SK-N-SH treated with all-trans-retinoic acid at 6 μM for 48 hours (cell line): ENCODE measurements around the gene GRB2.

Source experiments
- ATAC-seq: fragments of 200-7000 bp; cut with Tn5 transposase; 3 replicates; pipeline ENCODE4 v1.9.1; 2020; ENCODE audit warnings: mild to moderate bottlenecking, moderate library complexity
- ARNTL ChIP-seq: fragments of 450-650 bp; formaldehyde crosslinking; IDR thresholded peaks from 2 replicates; pipeline ENCODE4 v1.5.0; 2020; ENCODE audit warnings: low read depth, mild to moderate bottlenecking, moderate library complexity, borderline replicate concordance
- BACH2 ChIP-seq: fragments of 250-450 bp; sonication (Bioruptor Pico); IDR thresholded peaks from 2 replicates; pipeline ENCODE4 v1.9.0; 2021; ENCODE audit warnings: mild to moderate bottlenecking, borderline replicate concordance
- CSDC2 ChIP-seq: fragments of 250-450 bp; sonication (Bioruptor Pico); IDR thresholded peaks from 2 replicates; pipeline ENCODE4 v1.5.0; 2020; ENCODE audit warnings: mild to moderate bottlenecking, moderate library complexity
- CSRNP3 ChIP-seq: fragments of 250-450 bp; sonication (Bioruptor Pico); IDR thresholded peaks from 2 replicates; pipeline ENCODE4 v1.5.1; 2021; ENCODE audit warnings: mild to moderate bottlenecking, moderate library complexity
- ESRRG ChIP-seq: fragments of 250-450 bp; sonication (Bioruptor Pico); IDR thresholded peaks from 2 replicates; pipeline ENCODE4 v1.6.1; 2021; ENCODE audit warnings: mild to moderate bottlenecking
- GLIS3 ChIP-seq: fragments of 250-450 bp; sonication (Bioruptor Pico); IDR thresholded peaks from 2 replicates; pipeline ENCODE4 v1.5.0; 2020; ENCODE audit warnings: mild to moderate bottlenecking, moderate library complexity
- ISL1 ChIP-seq: fragments of 250-450 bp; sonication (Bioruptor Pico); IDR thresholded peaks from 2 replicates; pipeline ENCODE4 v2.1.2; 2022; ENCODE audit warnings: mild to moderate bottlenecking, moderate library complexity
- OSR1 ChIP-seq: fragments of 250-450 bp; sonication (Bioruptor Pico); IDR thresholded peaks from 2 replicates; pipeline ENCODE4 v1.8.0; 2022; ENCODE audit warnings: moderate library complexity, mild to moderate bottlenecking, inconsistent platforms
- POU6F1 ChIP-seq: fragments of 250-450 bp; sonication (Bioruptor Pico); IDR thresholded peaks from 2 replicates; pipeline ENCODE4 v1.8.0; 2021; ENCODE audit warnings: low read depth, mild to moderate bottlenecking, moderate library complexity, borderline replicate concordance
- PPARA ChIP-seq: fragments of 250-450 bp; sonication (Bioruptor Pico); IDR thresholded peaks from 2 replicates; pipeline ENCODE4 v1.5.0; 2020; ENCODE audit warnings: mild to moderate bottlenecking, borderline replicate concordance
- RARB ChIP-seq: fragments of 250-450 bp; sonication (Bioruptor Pico); IDR thresholded peaks from 2 replicates; pipeline ENCODE4 v1.8.0; 2021; ENCODE audit warnings: mild to moderate bottlenecking, moderate library complexity
- SNAI2 ChIP-seq: fragments of 250-450 bp; sonication (Bioruptor Pico); IDR thresholded peaks from 2 replicates; pipeline ENCODE4 v1.5.0; 2020; ENCODE audit warnings: mild to moderate bottlenecking, moderate library complexity
- TCF4 ChIP-seq: fragments of 250-450 bp; sonication (Bioruptor Pico); IDR thresholded peaks from 2 replicates; pipeline ENCODE4 v1.8.0; 2021; ENCODE audit warnings: mild to moderate bottlenecking, moderate library complexity, borderline replicate concordance
- TOX ChIP-seq: fragments of 250-450 bp; sonication (Bioruptor Pico); IDR thresholded peaks from 2 replicates; pipeline ENCODE4 v1.8.0; 2021; ENCODE audit warnings: mild to moderate bottlenecking, moderate library complexity, borderline replicate concordance
- ZFP3 ChIP-seq: fragments of 250-450 bp; sonication (Bioruptor Pico); IDR thresholded peaks from 2 replicates; pipeline ENCODE4 v1.5.0; 2020; ENCODE audit warnings: mild to moderate bottlenecking, moderate library complexity
- ZFP30 ChIP-seq: fragments of 450-650 bp; formaldehyde crosslinking; IDR thresholded peaks from 2 replicates; pipeline ENCODE4 v1.5.0; 2022; ENCODE audit warnings: mild to moderate bottlenecking, moderate library complexity
- ZNF70 ChIP-seq: fragments of 450-650 bp; formaldehyde crosslinking; IDR thresholded peaks from 2 replicates; pipeline ENCODE4 v1.5.0; 2020; ENCODE audit warnings: mild to moderate bottlenecking, moderate library complexity
- TF ChIP-seq, protein P1 (sequence below): fragments of 250-450 bp; sonication (Bioruptor Pico); IDR thresholded peaks from 2 replicates; pipeline ENCODE4 v1.5.1; 2020; ENCODE audit warnings: low read depth, mild to moderate bottlenecking, moderate library complexity
- TF ChIP-seq, protein P2 (sequence below): fragments of 250-450 bp; sonication (Bioruptor Pico); IDR thresholded peaks from 2 replicates; pipeline ENCODE4 v1.5.0; 2020; ENCODE audit warnings: mild to moderate bottlenecking, moderate library complexity

The GRB2 gene

DNA sequence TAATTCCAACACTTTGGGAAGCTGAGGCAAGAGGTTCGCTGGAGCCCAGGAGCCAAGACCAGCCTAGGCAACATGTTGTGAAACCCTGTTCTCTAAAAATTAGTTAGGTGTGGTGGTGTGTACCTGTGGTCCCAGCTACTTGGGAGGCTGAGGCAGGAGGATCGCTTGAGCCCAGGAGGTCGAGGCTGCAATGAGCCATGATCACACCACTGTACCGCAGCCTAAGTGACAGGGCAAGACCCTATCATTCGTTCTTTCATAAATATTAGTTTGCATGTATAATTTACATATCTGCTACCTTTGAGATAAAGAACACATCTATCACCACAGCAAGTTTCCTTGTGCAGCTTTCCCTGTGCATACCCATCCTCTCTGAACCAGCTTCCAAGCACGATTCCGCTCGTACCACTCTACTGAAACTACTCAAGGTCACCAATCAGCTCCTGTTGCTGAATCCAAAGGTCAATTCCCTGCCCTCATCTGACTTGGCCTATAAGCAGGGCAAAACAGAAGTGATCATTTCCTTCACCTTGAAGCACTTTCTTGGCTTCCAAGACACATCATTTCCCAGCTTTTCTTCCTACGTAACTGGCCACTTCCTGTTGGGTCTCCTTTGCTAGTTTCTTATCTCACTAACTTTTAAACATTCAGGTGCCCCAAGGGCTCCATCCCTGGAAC is 49.1 kb downstream of the GRB2 start:
- no peak for ATAC-seq

DNA sequence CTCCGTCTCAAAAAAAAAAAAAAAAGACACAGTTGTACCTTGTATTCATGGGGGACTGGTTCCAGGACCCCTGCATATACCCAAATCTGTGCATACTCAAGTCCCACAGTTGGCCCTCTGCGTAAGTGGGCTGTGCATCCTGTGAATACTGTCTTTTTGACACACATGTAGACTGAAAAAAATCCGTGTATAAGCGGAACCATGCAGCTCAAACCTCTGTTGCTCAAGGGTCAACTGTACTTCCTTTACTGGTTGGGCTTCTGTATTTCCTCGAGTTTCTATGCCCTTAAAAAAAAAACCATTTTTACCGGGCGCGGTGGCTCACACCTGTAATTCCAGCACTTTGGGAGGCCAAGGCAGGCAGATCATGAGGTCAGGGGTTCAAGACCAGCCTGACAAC is 52.3 kb downstream of the GRB2 start:
- TF ChIP-seq TCF4 (CRISPR knock-in tag): no peak
- TF ChIP-seq BACH2 (CRISPR knock-in tag): no peak
- no peak for TF ChIP-seq OSR1 (CRISPR knock-in tag)
- TF ChIP-seq RARB (CRISPR knock-in tag): no peak
- TF ChIP-seq, protein P1, sequence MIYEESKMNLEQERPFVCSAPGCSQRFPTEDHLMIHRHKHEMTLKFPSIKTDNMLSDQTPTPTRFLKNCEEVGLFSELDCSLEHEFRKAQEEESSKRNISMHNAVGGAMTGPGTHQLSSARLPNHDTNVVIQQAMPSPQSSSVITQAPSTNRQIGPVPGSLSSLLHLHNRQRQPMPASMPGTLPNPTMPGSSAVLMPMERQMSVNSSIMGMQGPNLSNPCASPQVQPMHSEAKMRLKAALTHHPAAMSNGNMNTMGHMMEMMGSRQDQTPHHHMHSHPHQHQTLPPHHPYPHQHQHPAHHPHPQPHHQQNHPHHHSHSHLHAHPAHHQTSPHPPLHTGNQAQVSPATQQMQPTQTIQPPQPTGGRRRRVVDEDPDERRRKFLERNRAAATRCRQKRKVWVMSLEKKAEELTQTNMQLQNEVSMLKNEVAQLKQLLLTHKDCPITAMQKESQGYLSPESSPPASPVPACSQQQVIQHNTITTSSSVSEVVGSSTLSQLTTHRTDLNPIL (CRISPR knock-in tag): no peak
- no peak for TF ChIP-seq ARNTL (CRISPR knock-in tag)
- TF ChIP-seq POU6F1: no peak
- no peak for TF ChIP-seq GLIS3 (CRISPR knock-in tag)
- no peak for TF ChIP-seq CSRNP3 (CRISPR knock-in tag)
- TF ChIP-seq TOX (CRISPR knock-in tag): no peak
- TF ChIP-seq, protein P2, sequence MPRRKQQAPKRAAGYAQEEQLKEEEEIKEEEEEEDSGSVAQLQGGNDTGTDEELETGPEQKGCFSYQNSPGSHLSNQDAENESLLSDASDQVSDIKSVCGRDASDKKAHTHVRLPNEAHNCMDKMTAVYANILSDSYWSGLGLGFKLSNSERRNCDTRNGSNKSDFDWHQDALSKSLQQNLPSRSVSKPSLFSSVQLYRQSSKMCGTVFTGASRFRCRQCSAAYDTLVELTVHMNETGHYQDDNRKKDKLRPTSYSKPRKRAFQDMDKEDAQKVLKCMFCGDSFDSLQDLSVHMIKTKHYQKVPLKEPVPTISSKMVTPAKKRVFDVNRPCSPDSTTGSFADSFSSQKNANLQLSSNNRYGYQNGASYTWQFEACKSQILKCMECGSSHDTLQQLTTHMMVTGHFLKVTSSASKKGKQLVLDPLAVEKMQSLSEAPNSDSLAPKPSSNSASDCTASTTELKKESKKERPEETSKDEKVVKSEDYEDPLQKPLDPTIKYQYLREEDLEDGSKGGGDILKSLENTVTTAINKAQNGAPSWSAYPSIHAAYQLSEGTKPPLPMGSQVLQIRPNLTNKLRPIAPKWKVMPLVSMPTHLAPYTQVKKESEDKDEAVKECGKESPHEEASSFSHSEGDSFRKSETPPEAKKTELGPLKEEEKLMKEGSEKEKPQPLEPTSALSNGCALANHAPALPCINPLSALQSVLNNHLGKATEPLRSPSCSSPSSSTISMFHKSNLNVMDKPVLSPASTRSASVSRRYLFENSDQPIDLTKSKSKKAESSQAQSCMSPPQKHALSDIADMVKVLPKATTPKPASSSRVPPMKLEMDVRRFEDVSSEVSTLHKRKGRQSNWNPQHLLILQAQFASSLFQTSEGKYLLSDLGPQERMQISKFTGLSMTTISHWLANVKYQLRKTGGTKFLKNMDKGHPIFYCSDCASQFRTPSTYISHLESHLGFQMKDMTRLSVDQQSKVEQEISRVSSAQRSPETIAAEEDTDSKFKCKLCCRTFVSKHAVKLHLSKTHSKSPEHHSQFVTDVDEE (CRISPR knock-in tag): no peak
- TF ChIP-seq, all 23 proteins: peak for 0
- no peak for ATAC-seq

More for the DNA sequence above, 49.1 kb downstream of the GRB2 start:
- TF ChIP-seq OSR1 (CRISPR knock-in tag) (no peak), ZFP3 (CRISPR knock-in tag) (no peak), ARNTL (CRISPR knock-in tag) (no peak), TCF4 (CRISPR knock-in tag) (no peak), ISL1 (no peak), ESRRG (CRISPR knock-in tag) (no peak), CSDC2 (CRISPR knock-in tag) (no peak), ZFP30 (CRISPR knock-in tag) (no peak), PPARA (CRISPR knock-in tag) (no peak), POU6F1 (no peak), TOX (CRISPR knock-in tag) (no peak), ZNF70 (CRISPR knock-in tag) (no peak), SNAI2 (CRISPR knock-in tag) (no peak)
- TF ChIP-seq, protein P1 (CRISPR knock-in tag): no peak
- TF ChIP-seq, protein P2 (CRISPR knock-in tag): no peak
